DND-41 (cell line): ENCODE measurements around the gene ZNF44.

Experiments
- CTCF ChIP-seq: IDR thresholded peaks from 2 replicates; pipeline ENCODE4 v1.5.1; 2012; ENCODE audit warnings: borderline replicate concordance, low read length, moderate library complexity, mild to moderate bottlenecking; ENCODE audit not compliant: poor library complexity, severe bottlenecking; ENCODE audit errors: extremely low read depth
- EZH2 ChIP-seq: IDR thresholded peaks from 3 replicates; pipeline ENCODE4 v1.6.1; 2012; ENCODE audit warnings: borderline replicate concordance, low read depth, mild to moderate bottlenecking, moderate library complexity, low read length, inconsistent platforms; ENCODE audit not compliant: severe bottlenecking

DNA sequence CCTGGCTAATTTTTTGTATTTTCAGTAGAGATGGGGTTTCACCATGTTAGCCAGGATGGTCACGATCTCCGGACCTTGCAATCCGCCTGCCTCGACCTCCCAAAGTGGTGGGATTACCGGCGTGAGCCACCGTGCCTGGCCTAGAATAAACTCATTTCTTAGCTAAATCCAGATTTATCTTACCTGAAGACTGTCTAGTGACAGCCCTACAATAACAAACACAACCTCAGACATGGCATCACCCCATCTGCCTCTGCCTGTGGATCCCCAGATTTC is 5.0 kb downstream of the ZNF44 start:
- TF ChIP-seq CTCF, result no peak
- no peak for TF ChIP-seq EZH2
